ES-I3 (cell line): Measurements from ENCODE around the gene SERINC5.

ENCODE experiments used
- H3K36me3 ChIP-seq: 2 replicates; pipeline ENCODE4 v1.6.1; 2013; ENCODE audit warnings: mild to moderate bottlenecking, low read length, control low read depth, moderate library complexity; ENCODE audit not compliant: insufficient read depth
- H3K4me1 ChIP-seq: 2 replicates; pipeline ENCODE4 v1.6.1; 2013; ENCODE audit warnings: mild to moderate bottlenecking, control low read depth, low read length; ENCODE audit not compliant: insufficient read depth
- H3K9ac ChIP-seq: 2 replicates; pipeline ENCODE4 v1.6.1; 2013; ENCODE audit warnings: low read depth, mild to moderate bottlenecking, low read length, moderate library complexity
- H3K9me3 ChIP-seq: 2 replicates; pipeline ENCODE4 v1.6.1; 2013; ENCODE audit warnings: mild to moderate bottlenecking, low read length, moderate library complexity; ENCODE audit not compliant: control insufficient read depth, insufficient read depth

The SERINC5 gene

DNA sequence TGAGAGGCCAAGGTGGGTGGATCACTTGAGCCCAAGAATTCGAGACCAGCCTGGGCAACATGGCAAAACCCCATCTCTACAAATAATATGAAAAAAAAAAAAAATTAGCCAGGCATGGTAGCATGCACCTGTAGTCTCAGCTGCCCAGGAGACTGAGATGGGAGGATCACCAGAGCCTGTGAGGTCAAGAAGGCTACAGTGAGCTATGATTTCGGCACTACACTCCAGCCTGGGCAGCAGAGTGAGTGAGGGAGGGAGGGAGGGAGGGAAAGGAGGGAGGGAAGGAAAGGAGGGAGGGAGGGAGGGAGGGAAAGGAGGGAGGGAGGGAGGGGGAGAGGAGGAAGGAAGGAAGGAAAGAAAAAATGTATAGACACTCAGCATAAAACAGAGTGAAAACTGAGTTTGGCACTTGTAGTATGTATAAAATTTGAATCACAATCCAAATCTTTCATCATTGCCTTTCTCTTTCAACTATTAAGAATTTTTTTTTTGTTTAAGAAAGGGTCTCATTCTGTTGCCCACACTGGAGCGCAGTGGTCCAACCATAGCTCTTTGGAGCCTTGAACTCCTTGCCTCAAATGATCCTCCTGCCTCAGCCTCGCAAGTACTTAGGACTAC, 27.8 kb downstream of the SERINC5 start:
- peaks cover 7% of the 10 kb centered on the region for H3K4me1 ChIP-seq
- no peak overlapping the region for H3K9ac ChIP-seq
- no peaks in the 10 kb centered on the region for H3K9me3 ChIP-seq
- no peaks in the 10 kb centered on the region for H3K36me3 ChIP-seq

DNA sequence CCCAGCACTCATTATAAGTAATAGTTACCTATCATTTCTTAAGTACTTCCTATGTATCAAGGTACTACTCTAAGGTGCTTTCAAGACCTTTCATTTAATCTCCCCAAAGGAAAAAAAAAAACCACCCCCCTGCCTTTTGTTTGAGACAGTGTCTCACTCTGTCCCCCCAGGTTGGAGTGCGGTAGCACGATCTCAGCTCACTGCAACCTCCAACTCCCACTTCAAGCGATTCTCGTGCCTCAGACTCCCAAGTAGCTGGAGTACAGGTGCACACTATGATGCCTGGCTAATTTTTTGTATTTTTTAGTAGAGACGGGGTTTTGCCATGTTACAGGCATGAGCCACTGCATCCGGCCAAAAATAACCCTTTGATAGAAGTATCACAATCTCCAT, 29.9 kb downstream of the SERINC5 start:
- peaks cover 16% of the 10 kb centered on the region for H3K4me1 ChIP-seq
- H3K9me3 ChIP-seq, result no peaks in the 10 kb centered on the region
- no peaks in the 10 kb centered on the region for H3K36me3 ChIP-seq

DNA sequence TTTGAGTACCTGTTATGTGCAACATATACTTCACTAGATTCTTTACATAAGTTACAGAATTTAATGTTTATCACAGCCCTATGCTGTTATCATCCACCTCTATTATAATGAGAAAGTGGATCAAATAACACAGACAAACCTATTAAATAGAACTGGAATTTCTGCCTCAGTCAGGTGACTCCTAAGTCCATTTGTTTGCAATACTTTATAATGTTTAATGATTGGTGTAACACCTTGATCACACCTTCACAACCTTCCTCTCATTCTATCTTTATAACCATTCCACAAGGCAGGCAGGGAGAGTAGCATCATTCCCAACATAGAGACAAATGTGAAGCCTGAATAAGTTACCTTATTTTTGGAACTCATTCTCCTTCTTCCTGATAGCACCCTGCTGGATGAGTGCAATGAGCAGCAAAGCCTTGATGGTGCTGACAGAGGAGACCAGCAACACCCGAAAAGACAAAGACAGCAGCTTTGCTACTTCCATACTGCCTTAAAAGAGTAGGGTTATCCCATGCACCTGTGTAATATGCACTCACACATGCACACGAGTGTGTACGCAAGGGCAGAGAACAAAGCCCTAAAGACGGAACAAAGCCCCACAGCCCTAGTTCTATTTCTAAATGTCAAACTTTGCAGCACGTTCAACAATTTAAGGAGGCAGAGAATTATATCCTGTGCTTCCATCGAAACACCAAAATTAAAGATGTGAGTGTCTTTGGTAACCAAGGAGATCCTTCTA, 30.5 kb downstream of the SERINC5 start:
- Histone ChIP-seq H3K4me1 (peaks cover 18% of the 10 kb centered on the region), H3K9me3 (no peaks in the 10 kb centered on the region), H3K36me3 (no peaks in the 10 kb centered on the region), H3K9ac (no peak overlapping the region)

More for the DNA sequence above, 29.9 kb downstream of the SERINC5 start:
- H3K9ac ChIP-seq, result no peak overlapping the region

DNA sequence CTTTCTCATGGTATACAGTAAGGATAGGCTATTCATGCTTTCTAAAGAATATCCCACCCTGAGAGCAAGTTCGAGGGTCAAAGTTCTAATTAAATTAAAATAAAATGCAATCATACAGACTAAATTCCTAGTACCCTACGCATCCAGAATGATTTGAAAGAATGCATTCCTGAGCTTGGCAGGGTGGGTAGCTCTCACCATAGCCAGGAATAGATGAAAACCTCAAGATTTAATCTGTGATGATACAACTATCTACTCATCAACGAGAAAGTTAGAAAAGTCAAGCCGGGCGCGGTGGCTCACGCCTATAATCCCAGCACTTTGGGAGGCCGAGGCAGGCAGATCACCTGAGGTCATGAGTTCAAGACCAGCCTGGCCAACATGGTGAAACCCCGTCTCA, 32.3 kb downstream of the SERINC5 start:
- no peaks in the 10 kb centered on the region for H3K9me3 ChIP-seq
- no peaks in the 10 kb centered on the region for H3K36me3 ChIP-seq
- no peak overlapping the region for H3K9ac ChIP-seq
- H3K4me1 ChIP-seq, result peaks cover 27% of the 10 kb centered on the region

DNA sequence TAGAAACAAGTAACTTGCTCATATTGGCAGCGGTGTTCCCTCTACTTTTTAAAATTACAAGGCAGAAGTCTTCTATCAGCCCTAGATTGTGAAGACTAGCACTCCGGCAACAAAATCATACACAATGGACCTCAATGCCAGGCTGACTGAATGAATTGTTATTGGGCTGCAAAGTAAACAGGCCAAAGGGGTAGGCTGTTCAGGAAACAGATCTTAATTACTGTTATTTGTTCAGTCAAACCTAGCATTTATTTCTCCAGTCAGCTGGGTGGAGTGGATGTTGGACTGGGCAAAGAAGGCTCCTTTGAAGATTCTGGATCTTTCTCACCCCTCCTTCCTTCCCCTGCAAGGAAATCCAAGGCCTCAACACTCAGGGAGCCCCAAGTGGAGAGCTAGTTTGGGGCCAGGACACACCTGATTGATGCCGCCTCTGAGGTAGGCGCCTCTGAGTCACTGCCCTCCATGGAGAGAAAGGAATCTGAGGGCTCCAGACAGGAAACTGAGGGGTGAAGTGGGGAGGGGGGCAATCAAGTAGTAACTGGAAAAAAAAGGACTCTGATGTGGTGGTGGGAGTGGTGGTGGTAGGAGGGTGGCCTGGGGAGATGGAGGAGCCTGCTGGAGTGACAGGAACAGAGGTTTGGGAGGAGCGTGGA, 35.5 kb downstream of the SERINC5 start:
- H3K9me3 ChIP-seq, result no peaks in the 10 kb centered on the region
- H3K9ac ChIP-seq, result no peak overlapping the region
- H3K36me3 ChIP-seq, result peaks cover 4% of the 10 kb centered on the region; the same call in 1 of the 2 replicates
- H3K4me1 ChIP-seq, result peaks cover 37% of the 10 kb centered on the region

DNA sequence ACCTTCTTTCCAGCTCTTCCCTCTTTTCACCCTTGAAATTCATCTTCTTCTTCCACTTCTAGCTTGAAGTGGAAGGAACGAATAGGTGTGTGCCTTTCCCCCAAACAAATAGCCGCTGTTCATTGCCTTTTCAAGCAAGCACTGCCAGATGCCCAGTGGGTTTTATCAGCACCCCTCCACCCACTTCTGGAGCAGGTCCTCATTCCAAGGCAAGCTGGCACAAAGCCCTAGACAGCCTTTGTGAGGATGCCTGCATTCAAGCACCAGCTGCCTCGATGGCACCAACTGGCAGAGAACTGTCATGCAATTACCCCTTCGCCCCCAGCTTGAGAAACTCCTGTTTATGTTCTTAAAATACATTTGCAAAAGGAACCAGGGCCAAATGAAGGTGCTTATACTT, 36.5 kb downstream of the SERINC5 start:
- H3K9me3 ChIP-seq, result no peaks in the 10 kb centered on the region
- H3K36me3 ChIP-seq, result peaks cover 4% of the 10 kb centered on the region; the same call in 1 of the 2 replicates
- H3K4me1 ChIP-seq, result peaks cover 37% of the 10 kb centered on the region
- no peak overlapping the region for H3K9ac ChIP-seq

DNA sequence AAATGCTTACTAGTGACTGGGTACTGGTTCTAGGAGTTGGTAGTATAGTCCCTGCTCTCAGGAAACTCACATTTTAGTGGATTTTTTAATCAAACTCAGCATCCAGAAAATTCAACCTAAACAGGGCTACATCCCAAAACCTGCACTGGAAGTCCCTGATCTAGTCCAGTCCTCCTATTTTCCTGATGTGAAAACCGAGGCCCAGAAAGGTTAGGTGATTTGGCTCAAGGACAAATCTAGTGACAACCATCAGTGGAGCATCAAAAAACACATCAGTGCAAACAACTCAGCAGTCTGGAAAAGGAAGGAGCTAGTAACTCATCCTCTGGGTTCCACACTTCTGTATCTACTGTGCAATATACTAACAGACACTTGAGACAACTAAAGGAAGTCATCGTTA, 38.2 kb downstream of the SERINC5 start:
- H3K36me3 ChIP-seq, result peaks cover 4% of the 10 kb centered on the region; the same call in 1 of the 2 replicates
- H3K9ac ChIP-seq, result no peak overlapping the region
- peaks cover 38% of the 10 kb centered on the region for H3K4me1 ChIP-seq
- no peaks in the 10 kb centered on the region for H3K9me3 ChIP-seq

DNA sequence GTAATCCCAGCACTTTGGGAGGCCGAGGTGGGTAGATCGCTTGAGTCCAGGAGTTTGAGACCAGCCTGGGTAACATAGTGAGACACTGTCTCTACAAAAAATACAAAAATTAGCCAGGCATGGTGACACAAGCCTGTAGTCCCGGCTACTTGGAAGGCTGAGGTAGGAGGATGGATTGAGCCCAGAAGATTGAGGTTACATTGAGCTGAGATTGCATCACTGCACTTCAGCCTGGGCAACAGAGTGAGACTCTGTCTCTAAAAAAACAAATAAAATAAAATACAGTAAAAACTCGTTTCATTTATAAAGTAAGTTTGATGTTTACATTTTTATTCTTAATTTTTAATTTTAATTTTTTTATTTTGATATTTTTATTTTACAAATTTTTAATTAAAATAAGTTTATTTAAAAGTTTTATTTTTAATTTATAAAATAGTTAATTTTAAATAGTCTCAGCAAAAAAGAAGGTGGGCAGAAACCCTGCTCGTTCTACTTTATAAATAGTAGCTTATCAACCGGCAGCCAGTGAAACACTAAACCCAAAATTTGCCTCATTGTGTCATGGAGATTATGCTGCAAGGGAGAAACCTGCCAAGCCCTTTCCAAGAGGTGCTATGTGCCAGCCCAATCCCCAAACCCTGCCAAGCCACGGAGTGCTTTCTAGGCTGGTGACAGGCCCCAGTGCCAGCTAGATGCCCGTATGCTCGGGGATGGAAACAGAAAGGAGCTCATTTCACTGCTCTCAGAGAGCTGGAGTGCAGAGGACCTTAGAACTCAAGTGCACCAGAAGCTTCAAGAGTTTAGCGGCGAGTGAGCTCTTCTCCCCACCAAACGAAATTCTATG, 38.9 kb downstream of the SERINC5 start:
- H3K9ac ChIP-seq, result no peak overlapping the region
- peaks cover 4% of the 10 kb centered on the region; the same call in 1 of the 2 replicates for H3K36me3 ChIP-seq
- H3K4me1 ChIP-seq, result peaks cover 40% of the 10 kb centered on the region
- no peaks in the 10 kb centered on the region for H3K9me3 ChIP-seq

DNA sequence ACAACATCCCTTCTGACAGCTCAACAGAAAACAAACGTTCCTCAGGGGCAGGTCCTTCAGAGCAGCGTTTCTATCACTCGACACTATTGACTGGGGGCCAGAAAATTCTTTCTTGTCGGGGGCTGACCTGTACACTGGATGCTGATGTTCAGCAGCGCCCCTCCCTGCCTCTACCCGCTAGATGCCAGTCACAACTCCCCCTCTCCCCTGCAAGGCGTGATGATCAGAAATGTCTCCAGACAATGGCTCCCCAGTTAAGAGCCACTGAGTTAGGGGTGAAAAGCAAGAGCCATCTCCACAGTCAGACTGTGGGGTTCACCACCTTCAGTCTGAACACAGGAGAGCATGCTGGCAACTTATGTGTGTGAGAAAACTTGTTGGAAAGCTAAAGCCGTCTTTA, 39.8 kb downstream of the SERINC5 start:
- H3K36me3 ChIP-seq, result peaks cover 4% of the 10 kb centered on the region; the same call in 1 of the 2 replicates
- H3K4me1 ChIP-seq, result peaks cover 34% of the 10 kb centered on the region
- H3K9ac ChIP-seq, result no peak overlapping the region
- H3K9me3 ChIP-seq, result no peaks in the 10 kb centered on the region

DNA sequence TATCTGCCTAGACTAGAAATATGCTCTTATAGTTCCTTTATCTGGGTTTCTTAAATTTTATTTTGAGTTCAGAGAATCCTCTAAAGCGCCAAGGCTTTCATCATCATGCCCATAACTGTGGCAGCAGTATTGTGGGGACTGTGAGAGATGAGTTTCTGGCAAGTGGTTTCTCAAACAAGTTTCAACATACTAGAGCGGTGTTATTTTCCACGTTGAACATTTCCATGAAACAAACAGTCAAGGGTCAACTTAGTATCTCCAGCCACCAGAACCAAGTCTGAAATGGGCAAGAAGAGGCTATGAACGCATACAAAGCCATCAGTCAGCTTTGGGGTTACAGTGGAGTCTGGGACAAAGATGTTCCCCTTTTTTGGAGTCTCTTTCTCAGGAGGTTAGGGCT, 40.3 kb downstream of the SERINC5 start:
- peaks cover 32% of the 10 kb centered on the region for H3K4me1 ChIP-seq
- H3K36me3 ChIP-seq, result peaks cover 4% of the 10 kb centered on the region; the same call in 1 of the 2 replicates
- H3K9me3 ChIP-seq, result no peaks in the 10 kb centered on the region
- no peak overlapping the region for H3K9ac ChIP-seq

DNA sequence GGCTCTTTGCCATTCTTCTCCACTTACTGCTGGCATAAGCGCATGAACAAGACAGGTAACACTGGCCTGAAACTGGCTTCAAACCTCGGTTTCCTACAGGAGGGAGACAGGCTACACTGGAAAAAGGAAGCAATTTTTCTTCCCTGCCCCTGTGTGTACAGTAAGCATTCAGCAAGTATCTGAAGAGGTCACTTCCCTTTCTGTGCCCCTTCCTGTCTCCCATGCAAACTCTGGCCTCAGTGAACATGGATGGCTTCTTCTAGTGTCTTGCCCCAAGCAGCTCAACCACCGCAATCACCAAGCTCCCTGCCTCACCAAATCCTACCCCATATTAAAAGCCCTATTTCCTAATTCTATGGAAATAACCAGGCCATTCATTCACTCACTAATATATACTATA, 42.4 kb downstream of the SERINC5 start:
- H3K9ac ChIP-seq, result no peak overlapping the region
- H3K4me1 ChIP-seq, result peaks cover 21% of the 10 kb centered on the region
- H3K9me3 ChIP-seq, result no peaks in the 10 kb centered on the region
- H3K36me3 ChIP-seq, result peaks cover 4% of the 10 kb centered on the region; the same call in 1 of the 2 replicates

DNA sequence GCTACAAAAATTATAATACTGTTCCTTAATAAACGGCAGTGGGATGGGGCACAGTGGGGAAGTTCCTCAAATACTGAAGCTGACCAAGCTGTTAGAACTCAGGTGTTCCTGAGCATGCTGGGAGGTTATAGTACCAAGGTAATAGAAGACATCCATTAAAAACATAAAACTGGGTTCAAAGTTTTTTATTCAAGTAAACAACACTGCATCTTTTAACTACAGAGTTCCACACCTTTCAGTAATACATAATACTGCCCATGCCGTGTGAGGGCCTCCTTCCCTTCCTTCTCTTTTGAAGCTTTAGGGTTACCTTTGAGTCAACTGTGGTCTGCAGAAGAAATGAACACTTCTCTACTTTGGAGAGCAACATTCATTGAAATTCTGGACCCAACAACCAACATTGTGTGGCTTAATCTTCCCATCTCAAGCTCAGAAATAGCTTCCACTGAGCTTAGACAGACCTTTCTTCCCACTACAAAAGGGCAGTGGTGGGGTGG, 43.6 kb downstream of the SERINC5 start:
- peaks cover 14% of the 10 kb centered on the region for H3K4me1 ChIP-seq

DNA sequence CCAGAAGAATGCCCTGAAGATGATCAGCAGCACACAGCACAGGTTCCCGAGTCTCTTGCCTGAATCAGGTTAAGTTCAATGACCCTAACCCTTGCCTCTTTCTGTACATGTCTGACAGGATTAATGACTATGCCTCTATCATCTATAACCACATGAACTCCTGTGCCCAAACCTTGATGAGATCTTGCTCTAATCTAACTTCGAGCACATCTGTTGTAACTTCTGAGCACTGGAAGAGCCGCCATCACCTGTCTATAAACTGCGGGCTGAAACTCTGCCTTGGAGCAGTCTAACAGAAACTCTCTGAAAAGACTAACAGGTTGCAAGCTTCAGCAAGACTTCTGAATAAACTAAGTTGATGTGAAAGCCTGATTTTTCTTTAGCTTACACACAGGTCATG, 44.5 kb downstream of the SERINC5 start:
- Histone ChIP-seq H3K36me3 (peaks cover 4% of the 10 kb centered on the region), H3K9me3 (no peaks in the 10 kb centered on the region), H3K9ac (no peak overlapping the region), H3K4me1 (peaks cover 16% of the 10 kb centered on the region)

More for the DNA sequence above, 43.6 kb downstream of the SERINC5 start:
- Histone ChIP-seq H3K36me3 (peaks cover 4% of the 10 kb centered on the region), H3K9me3 (no peaks in the 10 kb centered on the region), H3K9ac (no peak overlapping the region)

DNA sequence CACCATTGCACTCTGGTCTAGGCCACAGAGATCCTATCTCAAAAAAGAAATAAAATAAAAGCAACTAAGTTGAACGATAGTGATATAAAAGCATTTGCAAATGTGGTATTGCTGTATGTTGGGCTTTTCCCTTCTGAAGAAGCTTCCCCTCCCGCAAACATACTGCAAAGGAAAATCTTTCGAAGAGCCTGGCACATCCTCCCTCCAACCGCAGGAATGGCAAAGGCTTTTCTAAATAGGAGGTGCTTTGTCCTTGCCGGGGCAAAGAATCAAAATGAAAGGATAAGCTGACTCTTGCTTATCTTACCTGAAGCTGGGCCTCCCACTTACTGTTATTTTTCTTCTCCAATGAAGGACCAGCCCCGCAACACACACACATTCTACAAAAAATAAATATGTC, 45.8 kb downstream of the SERINC5 start:
- H3K36me3 ChIP-seq, result no peaks in the 10 kb centered on the region; the same call in 1 of the 2 replicates

More for the DNA sequence above, 45.8 kb downstream of the SERINC5 start:
- Histone ChIP-seq H3K9ac (no peak overlapping the region), H3K4me1 (peaks cover 22% of the 10 kb centered on the region), H3K9me3 (no peaks in the 10 kb centered on the region)
